HepG2 (cell line): ENCODE results near the gene ARL16. TPM values are rescaled to one million over a fixed set of nuclear protein-coding genes. Genes with fewer than 3 reads are reported as not detected.
A peak's percentile ranks its signal among the peaks of the same experiment; 100 is the strongest.

ENCODE experiments used
- ATAD3A ChIP-seq: sonication (generic); formaldehyde crosslinking; IDR thresholded peaks from 2 replicates; pipeline ENCODE4 v1.4.0; 2020; ENCODE audit warnings: missing genetic modification reagents
- EEA1 ChIP-seq: sonication (generic); formaldehyde crosslinking; IDR thresholded peaks from 2 replicates; pipeline ENCODE4 v1.5.1; 2020; ENCODE audit warnings: mild to moderate bottlenecking, missing genetic modification reagents, borderline replicate concordance
- GFI1 ChIP-seq: sonication (generic); formaldehyde crosslinking; IDR thresholded peaks from 2 replicates; pipeline ENCODE4 v1.5.0; 2020; ENCODE audit warnings: missing genetic modification reagents, mild to moderate bottlenecking, borderline replicate concordance
- ISX ChIP-seq: sonication (generic); formaldehyde crosslinking; conservative IDR thresholded peaks from 2 replicates; pipeline ENCODE4 v1.5.0; 2020; ENCODE audit warnings: missing genetic modification reagents
- JARID2 ChIP-seq: sonication (generic); formaldehyde crosslinking; IDR thresholded peaks from 2 replicates; pipeline ENCODE4 v1.8.1; 2023; ENCODE audit warnings: missing genetic modification reagents, inconsistent platforms; ENCODE audit not compliant: insufficient replicate concordance
- KLF13 ChIP-seq: sonication (generic); formaldehyde crosslinking; IDR thresholded peaks from 2 replicates; pipeline ENCODE4 v1.4.0; 2020; ENCODE audit warnings: mild to moderate bottlenecking, missing genetic modification reagents
- MAZ ChIP-seq, 2 experiments: sonication (generic) in 1 of 2; formaldehyde crosslinking in 1 of 2; IDR thresholded peaks; 2 replicates each; pipeline versions ENCODE4 v1.5.0 to v1.6.1; 2012 to 2020; ENCODE audit warnings: low read depth in 2 of 2, mild to moderate bottlenecking in 2 of 2, borderline replicate concordance in 1 of 2, improper control_type of control experiment in 1 of 2, low read length in 1 of 2, missing genetic modification reagents in 1 of 2, moderate library complexity in 1 of 2
- NR1H2 ChIP-seq: sonication (generic); formaldehyde crosslinking; IDR thresholded peaks from 2 replicates; pipeline ENCODE4 v1.8.1; 2022; ENCODE audit warnings: low read depth, missing genetic modification reagents, borderline replicate concordance
- PITX1 ChIP-seq: sonication (generic); formaldehyde crosslinking; IDR thresholded peaks from 2 replicates; pipeline ENCODE4 v1.5.1; 2020; ENCODE audit warnings: mild to moderate bottlenecking, missing genetic modification reagents
- PREB ChIP-seq: sonication (generic); formaldehyde crosslinking; IDR thresholded peaks from 2 replicates; pipeline ENCODE4 v1.4.0; 2020; ENCODE audit warnings: missing genetic modification reagents
- RBFOX2 ChIP-seq: fragments of 200-400 bp; formaldehyde crosslinking; IDR thresholded peaks from 2 replicates; pipeline ENCODE4 v1.6.1; 2017; ENCODE audit warnings: low read depth, mild to moderate bottlenecking, low read length
- RERE ChIP-seq: IDR thresholded peaks from 2 replicates; pipeline ENCODE4 v1.6.1; 2016; ENCODE audit warnings: low read depth, missing genetic modification reagents, missing compliant biosample characterization
- TBX2 ChIP-seq: sonication (generic); formaldehyde crosslinking; IDR thresholded peaks from 2 replicates; pipeline ENCODE4 v1.5.0; 2020; ENCODE audit warnings: missing genetic modification reagents, mild to moderate bottlenecking, borderline replicate concordance
- ZFP41 ChIP-seq: sonication (generic); formaldehyde crosslinking; IDR thresholded peaks from 2 replicates; pipeline ENCODE4 v1.4.0; 2020; ENCODE audit warnings: mild to moderate bottlenecking, missing genetic modification reagents, borderline replicate concordance
- ZKSCAN1 ChIP-seq: fragments of 150-350 bp; IDR thresholded peaks from 2 replicates; pipeline ENCODE4 v1.6.1; 2014; ENCODE audit warnings: low read length
- ZMYM4 ChIP-seq: sonication (generic); formaldehyde crosslinking; IDR thresholded peaks from 2 replicates; pipeline ENCODE4 v1.8.1; 2023; ENCODE audit warnings: mild to moderate bottlenecking, missing genetic modification reagents
- ZNF556 ChIP-seq: sonication (generic); formaldehyde crosslinking; IDR thresholded peaks from 2 replicates; pipeline ENCODE4 v1.4.0; 2020; ENCODE audit warnings: mild to moderate bottlenecking, missing genetic modification reagents, borderline replicate concordance
- ZNF589 ChIP-seq: sonication (generic); formaldehyde crosslinking; conservative IDR thresholded peaks from 2 replicates; pipeline ENCODE4 v1.8.0; 2022; ENCODE audit warnings: mild to moderate bottlenecking, moderate library complexity, missing genetic modification reagents
- ZNF674 ChIP-seq: sonication (generic); formaldehyde crosslinking; IDR thresholded peaks from 2 replicates; pipeline ENCODE4 v1.5.0; 2020; ENCODE audit warnings: low read depth, mild to moderate bottlenecking, missing genetic modification reagents
- ZSCAN12 ChIP-seq: sonication (generic); formaldehyde crosslinking; IDR thresholded peaks from 2 replicates; pipeline ENCODE4 v1.9.0; 2021; ENCODE audit warnings: mild to moderate bottlenecking, missing genetic modification reagents
- polyA plus RNA-seq, 8 experiments: library from polyadenylated mRNA; depleted of rRNA in 3 of 8; stranded (reverse) in 7 of 8; unstranded in 1 of 8; fragments of >200 nt; fragmentation: Illumina TruSeq in 4 of 8; extraction: Trizol in 4 of 8; gene quantifications; 2 replicates each; pipeline versions ENCODE4 v1.2.1 to v1.2.3, GENCODE V29; 2011 to 2016; ENCODE audit warnings: low read depth in 4 of 8, missing spikeins in 1 of 8, mixed read lengths in 1 of 8; ENCODE audit not compliant: insufficient read depth in 1 of 8
- total RNA-seq, 5 experiments: library from RNA; depleted of rRNA; stranded (reverse); fragments of >200 nt; fragmentation: Illumina TruSeq; extraction: Trizol; gene quantifications; 2 replicates each; pipeline ENCODE4 v1.2.3, GENCODE V29; 2016; ENCODE audit warnings: low read depth in 1 of 5
- TF ChIP-seq, protein P1 (sequence below): sonication (generic); formaldehyde crosslinking; IDR thresholded peaks from 2 replicates; pipeline ENCODE4 v1.8.0; 2023; ENCODE audit warnings: mild to moderate bottlenecking, missing genetic modification reagents

Gene ARL16
- total and polyA plus RNA-seq, 2 of the 13 experiments (the other 11 are each of a cell fraction or from before 2014, with no cell fraction given) = 20.8 to 30.8 TPM

GRCh38 chr17:81666342-81667191 lies 17.0 kb downstream of the ARL16 start, which contains the start of the genes CCDC137 and OXLD1 (continued):
- TF ChIP-seq, protein P1, sequence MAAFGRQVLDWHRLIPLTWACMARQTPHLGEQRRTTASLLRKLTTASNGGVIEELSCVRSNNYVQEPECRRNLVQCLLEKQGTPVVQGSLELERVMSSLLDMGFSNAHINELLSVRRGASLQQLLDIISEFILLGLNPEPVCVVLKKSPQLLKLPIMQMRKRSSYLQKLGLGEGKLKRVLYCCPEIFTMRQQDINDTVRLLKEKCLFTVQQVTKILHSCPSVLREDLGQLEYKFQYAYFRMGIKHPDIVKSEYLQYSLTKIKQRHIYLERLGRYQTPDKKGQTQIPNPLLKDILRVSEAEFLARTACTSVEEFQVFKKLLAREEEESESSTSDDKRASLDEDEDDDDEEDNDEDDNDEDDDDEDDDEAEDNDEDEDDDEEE (CRISPR knock-in tag) = peak; percentile 97
- TF ChIP-seq KLF13 = peak; percentile 72; the same call in 1 of the 2 replicates
- TF ChIP-seq RERE (CRISPR knock-in tag) = no peak
- TF ChIP-seq ZMYM4 (CRISPR knock-in tag) = peak; percentile 42; the same call in 1 of the 2 replicates
- TF ChIP-seq RBFOX2 = peak; percentile 99
- no peak for TF ChIP-seq ZKSCAN1
- 0 out of 2 replicates have a peak, but pooled peaks have one; percentile 43 for TF ChIP-seq ZSCAN12
- TF ChIP-seq JARID2 (CRISPR knock-in tag) = no peak
- TF ChIP-seq ZNF589 = peak; percentile 74; the same call in 1 of the 2 replicates
- no peak for TF ChIP-seq ATAD3A (CRISPR knock-in tag)
- no peak; the same call in 1 of the 2 replicates for TF ChIP-seq ZNF674 (CRISPR knock-in tag)
- TF ChIP-seq GFI1 (CRISPR knock-in tag) = no peak; the same call in none of the 2 replicates
- TF ChIP-seq EEA1 = peak; percentile 61; the same call in 1 of the 2 replicates
- TF ChIP-seq NR1H2 (CRISPR knock-in tag) = 0 out of 2 replicates have a peak, but pooled peaks have one; percentile 27
- TF ChIP-seq ISX = 0 out of 2 replicates have a peak, but pooled peaks have one; percentile 41
- TF ChIP-seq TBX2 = peak; percentile 76
- peak; percentile 74; the same call in 1 of the 2 replicates for TF ChIP-seq ZNF556
- TF ChIP-seq ZFP41 (CRISPR knock-in tag) = no peak
- no peak; the same call in 1 of the 2 replicates for TF ChIP-seq PREB
- no peak for TF ChIP-seq MAZ (IDR thresholded peaks at IDR 0.05; ENCODE audit: borderline replicate concordance, low read depth, low read length)
- peak; percentile 92 for TF ChIP-seq MAZ (CRISPR knock-in tag; IDR thresholded peaks at IDR 0.05; ENCODE audit: low read depth)
- no peak for TF ChIP-seq PITX1 (CRISPR knock-in tag)
